GM12872 (cell line): ENCODE results near the gene DEAF1.

Source experiments
- TF ChIP-seq, protein P1 (sequence below): IDR thresholded peaks from 3 replicates; pipeline ENCODE4 v1.5.1; 2011; ENCODE audit warnings: low read depth, mild to moderate bottlenecking, low read length, moderate library complexity; ENCODE audit not compliant: insufficient read depth

The DEAF1 gene

DNA sequence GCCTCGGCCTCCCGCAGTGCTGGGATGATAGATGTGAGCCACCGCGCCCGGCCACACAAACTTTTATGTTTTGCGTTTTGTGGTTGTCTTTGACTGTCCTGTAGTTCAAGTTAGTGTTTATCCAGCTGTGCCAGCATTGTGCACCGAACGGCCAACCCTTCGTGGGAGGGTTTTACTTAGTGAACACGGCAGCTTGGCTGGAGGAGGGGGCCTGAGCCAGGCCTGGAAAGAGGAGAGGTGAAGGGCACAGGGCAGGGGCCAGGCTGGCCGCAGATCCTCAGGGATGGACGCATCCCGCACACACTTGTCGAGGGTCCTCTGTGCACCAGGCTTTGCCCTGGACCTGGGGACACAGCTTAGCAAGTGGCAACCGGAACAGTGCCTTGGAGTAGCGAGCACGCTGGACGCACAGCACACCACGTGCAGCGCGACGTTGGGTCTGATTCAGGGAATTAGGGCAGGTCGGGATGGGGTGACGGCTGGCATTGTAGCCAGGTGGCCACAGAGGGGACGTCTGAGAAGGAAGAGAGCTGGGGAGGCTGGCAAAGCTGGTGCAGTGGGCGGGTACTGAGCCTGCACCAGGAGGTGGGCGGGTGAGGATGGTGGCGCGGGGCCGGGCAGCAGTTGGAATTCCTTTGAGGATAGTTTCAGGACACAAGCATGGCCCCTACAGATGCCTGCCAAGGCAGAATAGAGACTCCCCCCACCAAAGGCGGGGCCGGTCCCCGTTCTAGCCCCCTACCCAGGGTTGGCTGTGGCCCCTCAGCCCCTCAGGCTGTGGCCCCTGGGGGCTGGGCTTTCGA, 24.4 kb upstream of the DEAF1 start:
- TF ChIP-seq, protein P1, sequence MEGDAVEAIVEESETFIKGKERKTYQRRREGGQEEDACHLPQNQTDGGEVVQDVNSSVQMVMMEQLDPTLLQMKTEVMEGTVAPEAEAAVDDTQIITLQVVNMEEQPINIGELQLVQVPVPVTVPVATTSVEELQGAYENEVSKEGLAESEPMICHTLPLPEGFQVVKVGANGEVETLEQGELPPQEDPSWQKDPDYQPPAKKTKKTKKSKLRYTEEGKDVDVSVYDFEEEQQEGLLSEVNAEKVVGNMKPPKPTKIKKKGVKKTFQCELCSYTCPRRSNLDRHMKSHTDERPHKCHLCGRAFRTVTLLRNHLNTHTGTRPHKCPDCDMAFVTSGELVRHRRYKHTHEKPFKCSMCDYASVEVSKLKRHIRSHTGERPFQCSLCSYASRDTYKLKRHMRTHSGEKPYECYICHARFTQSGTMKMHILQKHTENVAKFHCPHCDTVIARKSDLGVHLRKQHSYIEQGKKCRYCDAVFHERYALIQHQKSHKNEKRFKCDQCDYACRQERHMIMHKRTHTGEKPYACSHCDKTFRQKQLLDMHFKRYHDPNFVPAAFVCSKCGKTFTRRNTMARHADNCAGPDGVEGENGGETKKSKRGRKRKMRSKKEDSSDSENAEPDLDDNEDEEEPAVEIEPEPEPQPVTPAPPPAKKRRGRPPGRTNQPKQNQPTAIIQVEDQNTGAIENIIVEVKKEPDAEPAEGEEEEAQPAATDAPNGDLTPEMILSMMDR, result no peak

DNA sequence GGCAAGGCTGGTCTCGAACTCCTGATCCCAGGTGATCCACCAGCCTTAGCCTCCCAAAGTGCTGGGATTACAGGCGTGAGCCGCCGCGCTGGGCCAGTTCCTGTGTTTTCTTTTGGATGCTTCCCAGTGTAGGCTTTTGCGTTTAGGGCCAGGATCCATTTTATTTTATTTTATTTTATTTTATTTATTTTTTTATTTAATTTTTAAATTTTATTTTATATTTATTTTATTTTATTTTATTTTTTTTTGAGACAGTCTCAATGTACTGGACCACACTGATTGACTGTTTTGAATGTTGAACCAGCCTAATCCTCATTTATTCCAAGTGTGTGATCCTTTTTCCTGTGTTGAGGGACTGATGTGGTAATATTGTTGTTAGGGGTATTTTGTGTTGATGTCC, 19.4 kb upstream of the DEAF1 start:
- TF ChIP-seq, protein P1, result no peak

DNA sequence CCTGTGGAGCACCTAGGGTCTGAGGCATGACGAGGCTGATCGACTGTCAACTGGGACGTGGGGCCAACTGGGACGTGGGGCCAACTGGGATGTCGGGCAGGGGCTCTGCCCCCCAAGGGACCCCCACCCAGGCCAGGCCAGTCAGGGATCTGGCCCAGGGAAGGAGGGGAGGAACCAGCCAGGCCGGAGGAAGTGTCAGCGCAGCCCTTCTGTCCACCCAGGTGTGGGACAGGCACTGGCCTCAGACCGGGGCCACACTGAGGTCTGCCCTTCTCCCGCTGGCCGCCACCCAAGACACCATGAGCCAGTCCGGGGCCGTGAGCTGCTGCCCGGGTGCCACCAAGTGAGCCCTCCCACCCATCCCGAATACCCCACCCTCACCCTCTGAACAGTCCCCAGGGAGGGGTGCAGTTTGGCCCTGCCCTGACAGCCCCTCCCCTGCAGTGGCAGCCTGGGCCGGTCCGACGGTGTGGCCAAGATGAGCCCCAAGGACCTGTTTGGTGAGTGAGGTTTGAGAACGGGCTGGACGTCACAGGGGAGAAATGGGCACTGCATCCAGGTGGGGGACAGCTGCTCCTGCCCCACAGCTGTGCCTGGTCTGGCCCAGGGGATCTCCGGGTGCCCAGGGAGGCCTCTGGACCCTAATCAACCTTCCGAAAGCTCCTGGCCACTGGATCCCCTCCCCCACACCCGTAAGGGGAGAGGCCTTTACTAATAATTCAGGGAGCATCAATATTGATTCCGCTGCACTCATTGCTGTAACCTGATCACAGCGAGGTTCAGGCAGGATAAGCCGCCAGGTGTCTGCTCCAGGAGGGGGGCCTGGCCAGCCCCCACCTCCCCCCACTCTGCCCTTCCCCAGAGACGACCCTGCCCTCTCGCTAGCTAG, 14.3 kb upstream of the DEAF1 start:
- TF ChIP-seq, protein P1, result no peak

DNA sequence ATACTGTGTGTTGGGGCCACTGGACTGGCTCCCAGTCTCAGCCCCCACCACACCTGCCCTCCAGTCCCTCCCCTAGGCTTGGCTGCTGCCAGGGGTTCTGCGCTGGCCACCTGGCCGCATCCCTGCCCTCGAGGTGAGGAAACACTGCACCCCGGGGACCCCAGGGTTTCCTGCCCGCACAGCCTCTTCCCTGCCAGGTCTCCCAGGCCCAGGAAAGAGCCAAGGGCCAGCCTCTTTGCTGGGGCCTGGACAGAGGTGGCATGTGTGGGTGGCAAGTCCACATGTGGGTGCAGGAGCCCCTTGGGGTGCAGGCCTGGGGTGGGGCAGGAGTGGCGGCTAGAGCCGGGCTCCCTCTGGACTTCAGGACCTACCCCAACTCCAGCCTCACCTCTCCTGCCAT, 13.5 kb upstream of the DEAF1 start:
- TF ChIP-seq, protein P1, result no peak

DNA sequence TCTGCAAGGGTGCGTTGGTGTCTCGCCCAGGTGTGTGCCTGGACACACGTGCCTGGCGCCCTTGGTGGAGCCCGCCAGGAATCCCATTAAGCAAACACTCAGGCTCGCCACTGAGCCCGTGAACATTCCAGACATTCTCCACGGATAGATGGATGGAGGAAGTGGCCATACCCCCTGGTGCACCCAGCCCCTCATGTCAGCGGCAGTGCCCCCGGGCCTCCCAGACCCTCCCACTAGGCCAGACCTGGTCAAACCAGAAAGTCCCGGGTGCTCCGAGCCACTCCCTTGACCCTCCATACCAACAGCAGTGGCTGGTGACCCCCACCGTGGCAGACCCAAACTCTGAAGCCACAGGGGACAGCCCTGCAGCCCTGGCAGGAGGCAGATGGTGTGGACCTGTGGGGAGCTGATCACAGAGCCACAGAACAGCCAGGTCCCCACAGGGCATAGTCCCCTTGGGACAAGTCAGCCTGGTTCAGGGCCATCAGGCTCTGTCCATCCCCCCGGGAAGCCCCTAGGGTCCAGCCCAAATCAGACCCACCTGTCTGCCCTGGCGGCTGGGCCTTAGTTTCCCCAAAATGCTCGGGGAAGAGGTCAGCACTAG, 12.9 kb upstream of the DEAF1 start:
- TF ChIP-seq, protein P1, result no peak

DNA sequence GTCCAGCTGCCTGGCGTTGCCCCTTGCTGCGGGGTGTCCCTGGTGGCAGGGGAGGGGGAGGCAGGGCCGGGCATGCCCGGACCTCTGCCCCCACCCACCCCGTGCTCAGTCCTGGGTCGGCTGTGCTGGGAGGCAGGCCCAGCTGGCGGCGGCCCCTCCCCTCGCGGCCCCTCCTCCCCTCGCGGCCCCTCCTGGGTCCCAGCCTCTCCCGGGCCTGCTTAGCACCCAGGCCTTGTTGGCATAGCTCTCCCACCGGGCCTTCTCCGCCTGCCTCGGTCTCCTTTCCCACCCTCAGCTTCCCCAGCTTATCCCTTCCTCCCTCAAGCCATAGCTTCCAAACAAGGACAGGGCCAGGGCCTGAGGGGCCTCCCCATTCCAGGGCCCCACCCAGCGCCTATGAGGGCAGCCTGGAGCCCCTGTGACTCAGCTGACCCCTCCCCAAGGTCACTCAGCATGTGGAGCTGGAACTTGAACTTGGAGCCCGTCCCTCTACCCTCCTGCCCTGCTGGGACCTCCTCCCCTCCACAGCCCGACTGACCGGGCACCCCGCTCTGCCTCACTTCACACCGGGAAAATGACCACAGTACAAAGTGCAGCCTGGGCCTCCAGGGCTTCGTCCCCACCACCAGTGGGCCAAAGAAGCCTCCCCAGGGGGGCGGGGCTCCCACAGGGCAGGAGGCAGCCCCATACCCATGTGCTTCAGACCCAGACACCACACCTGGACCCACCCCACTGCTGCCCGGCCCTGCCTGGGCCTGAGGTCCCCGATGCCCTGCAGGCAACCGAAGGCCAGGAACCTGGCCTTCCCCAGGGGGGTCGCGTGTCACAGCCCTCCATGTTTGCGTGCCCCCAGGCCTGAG, 12.2 kb upstream of the DEAF1 start:
- TF ChIP-seq, protein P1, result 0 out of 3 replicates have a peak, but pooled peaks have one; percentile 22
